ENCODE results near the gene PPP1R3E.

The PPP1R3E gene

DNA sequence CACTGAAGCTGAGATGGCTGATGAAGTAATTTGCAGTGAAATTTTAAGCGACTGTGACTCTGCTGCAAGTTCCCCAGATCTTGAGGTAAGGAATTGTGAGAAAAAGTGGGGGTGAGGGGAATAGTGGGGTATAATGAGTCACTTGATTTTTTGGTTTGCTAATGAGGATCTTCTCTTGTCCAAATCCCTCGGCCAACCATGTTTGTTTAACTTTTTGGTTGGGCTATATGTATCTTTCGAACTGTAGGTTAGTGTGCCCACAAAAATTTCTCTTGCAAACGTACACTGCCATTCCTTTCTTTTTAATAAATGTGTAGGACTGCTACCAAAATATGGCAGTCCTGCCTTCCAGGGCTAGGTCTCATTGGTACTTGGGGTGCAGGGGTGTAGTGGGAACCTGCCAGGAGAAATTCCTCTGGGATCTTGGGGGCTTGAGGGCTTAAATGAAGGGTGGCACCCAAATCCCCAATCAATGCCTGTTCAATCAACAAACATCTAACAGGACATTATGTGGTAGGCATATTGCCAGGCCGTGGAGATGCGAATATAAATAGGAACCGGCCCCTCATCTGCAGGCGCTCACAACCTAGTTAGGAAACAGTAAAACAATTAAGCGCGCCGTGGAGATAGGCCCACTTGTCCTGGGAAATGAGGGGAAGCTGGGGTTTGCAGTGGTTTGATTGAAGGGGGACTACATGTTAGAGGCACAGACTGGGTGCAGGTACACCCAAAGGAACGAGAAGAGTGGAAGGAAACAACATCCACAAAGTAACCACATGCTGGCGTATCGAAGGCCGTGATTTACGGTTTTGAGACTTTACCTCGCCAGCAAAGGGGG is 17.3 kb upstream of the PPP1R3E start:
- TF ChIP-seq, protein P1, sequence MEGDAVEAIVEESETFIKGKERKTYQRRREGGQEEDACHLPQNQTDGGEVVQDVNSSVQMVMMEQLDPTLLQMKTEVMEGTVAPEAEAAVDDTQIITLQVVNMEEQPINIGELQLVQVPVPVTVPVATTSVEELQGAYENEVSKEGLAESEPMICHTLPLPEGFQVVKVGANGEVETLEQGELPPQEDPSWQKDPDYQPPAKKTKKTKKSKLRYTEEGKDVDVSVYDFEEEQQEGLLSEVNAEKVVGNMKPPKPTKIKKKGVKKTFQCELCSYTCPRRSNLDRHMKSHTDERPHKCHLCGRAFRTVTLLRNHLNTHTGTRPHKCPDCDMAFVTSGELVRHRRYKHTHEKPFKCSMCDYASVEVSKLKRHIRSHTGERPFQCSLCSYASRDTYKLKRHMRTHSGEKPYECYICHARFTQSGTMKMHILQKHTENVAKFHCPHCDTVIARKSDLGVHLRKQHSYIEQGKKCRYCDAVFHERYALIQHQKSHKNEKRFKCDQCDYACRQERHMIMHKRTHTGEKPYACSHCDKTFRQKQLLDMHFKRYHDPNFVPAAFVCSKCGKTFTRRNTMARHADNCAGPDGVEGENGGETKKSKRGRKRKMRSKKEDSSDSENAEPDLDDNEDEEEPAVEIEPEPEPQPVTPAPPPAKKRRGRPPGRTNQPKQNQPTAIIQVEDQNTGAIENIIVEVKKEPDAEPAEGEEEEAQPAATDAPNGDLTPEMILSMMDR (IDR thresholded peaks at IDR 0.05; ENCODE audit: low read depth, low read length): no peak
- no peak for DNase-seq (ENCODE audit: extremely low read depth, low read depth)

DNA sequence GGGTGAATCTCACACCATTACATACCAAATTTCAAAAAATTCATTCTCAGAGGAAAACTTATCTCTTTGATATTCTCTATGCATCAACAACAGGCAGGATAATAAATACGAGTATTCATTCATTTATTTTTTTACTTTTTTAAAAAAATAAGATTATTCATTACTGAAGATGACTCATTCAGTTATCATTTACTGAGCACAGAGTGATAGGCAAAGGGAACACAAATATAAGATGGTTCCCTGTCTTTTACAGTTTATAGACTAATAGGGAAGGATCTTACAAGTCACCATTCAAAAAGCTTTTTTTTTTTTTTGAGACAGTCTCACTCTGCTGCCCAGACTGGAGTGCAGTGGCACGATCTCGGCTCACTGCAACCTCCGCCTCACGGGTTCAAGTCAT is 13.6 kb upstream of the PPP1R3E start:
- no peak for DNase-seq (ENCODE audit: extremely low read depth, low read depth)
- TF ChIP-seq, protein P1 (IDR thresholded peaks at IDR 0.05; ENCODE audit: low read depth, low read length): no peak

DNA sequence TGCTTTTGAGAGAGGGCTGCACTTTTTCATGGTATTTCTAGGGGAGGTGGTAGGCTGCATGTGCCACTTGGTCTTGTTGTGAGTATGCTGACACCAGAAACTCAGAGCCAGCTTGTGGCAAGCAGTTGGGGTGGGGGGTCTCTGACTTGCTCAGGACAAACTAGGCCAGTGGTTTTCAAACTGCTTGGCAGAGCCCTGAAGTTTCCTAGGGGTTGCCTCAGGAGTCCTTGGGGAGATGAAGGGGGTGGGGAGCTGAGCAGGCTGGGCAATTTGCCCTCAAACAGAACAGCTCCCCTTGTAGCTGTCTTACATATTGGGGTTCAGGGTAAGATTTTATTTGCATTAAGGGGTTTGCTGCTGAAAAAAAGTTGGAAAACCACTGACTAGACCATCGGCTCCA is 7.9 kb upstream of the PPP1R3E start:
- TF ChIP-seq, protein P1 (IDR thresholded peaks at IDR 0.05; ENCODE audit: low read depth, low read length): no peak
- DNase-seq (ENCODE audit: extremely low read depth, low read depth): no peak

DNA sequence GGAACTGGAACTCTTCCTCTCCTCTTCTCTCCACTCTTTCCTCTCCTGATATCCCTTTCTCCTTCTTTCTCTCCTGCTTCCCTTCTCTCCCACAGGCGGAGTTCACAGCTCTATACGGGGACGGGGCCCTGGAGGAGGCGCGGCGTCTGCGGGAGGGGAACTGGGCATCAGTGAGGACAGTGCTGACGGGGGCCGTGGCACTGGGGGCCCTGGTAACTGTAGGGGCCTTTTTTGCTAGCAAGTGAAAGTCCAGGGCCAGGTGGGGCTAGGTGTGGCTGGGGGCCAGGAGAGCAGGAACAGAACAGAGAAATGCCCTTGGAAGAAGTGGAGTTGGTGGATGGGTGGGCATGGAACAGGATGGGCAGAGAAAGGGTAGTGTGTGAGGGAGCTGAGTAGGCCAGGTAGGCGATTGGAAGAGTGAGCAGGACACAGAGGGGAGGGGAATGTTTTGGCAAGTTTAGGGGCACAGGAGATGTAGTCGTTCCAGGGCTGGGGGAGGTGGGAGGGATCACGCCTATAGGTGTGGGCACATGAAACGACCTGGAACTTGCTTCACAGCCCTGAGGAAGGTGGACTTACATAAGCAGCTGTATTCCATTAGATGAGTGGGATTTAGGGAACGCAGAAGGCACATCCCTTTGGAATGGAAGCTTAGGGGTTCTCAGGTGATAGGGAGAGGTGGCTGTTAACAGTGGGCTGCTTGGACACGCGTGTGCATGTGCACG is 6.2 kb upstream of the PPP1R3E start:
- no peak for DNase-seq (ENCODE audit: extremely low read depth, low read depth)
- TF ChIP-seq, protein P1 (IDR thresholded peaks at IDR 0.05; ENCODE audit: low read depth, low read length): no peak

DNA sequence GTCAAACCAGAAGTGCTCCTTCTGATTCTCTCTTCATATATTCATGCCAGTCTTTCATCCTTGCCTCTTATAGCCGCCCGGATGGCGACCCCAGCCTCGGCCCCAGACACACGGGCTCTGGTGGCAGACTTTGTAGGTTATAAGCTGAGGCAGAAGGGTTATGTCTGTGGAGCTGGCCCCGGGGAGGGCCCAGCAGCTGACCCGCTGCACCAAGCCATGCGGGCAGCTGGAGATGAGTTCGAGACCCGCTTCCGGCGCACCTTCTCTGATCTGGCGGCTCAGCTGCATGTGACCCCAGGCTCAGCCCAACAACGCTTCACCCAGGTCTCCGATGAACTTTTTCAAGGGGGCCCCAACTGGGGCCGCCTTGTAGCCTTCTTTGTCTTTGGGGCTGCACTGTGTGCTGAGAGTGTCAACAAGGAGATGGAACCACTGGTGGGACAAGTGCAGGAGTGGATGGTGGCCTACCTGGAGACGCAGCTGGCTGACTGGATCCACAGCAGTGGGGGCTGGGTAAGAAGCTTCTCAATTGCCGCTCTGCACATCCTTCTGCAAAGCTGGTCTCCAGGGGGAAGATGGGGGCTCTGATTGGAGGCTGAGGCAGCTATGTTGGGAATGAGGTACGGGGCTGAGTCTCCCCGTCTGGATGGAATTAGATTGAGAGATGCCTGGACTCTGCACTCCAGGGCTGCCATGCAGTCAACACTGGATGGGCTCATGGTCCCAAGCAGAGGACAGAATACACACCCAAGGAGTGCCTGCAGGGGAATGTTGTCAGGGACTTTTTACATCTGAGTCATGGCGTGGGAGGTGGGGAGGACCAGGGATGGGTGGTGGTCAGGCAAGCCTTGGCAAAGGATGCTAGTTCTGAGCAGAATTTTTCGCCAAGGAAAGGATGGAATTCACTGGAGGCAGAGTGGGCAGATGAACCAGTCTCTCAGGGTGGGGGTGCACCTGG is 5.3 kb upstream of the PPP1R3E start:
- DNase-seq (ENCODE audit: extremely low read depth, low read depth): no peak
- TF ChIP-seq, protein P1 (IDR thresholded peaks at IDR 0.05; ENCODE audit: low read depth, low read length): no peak

DNA sequence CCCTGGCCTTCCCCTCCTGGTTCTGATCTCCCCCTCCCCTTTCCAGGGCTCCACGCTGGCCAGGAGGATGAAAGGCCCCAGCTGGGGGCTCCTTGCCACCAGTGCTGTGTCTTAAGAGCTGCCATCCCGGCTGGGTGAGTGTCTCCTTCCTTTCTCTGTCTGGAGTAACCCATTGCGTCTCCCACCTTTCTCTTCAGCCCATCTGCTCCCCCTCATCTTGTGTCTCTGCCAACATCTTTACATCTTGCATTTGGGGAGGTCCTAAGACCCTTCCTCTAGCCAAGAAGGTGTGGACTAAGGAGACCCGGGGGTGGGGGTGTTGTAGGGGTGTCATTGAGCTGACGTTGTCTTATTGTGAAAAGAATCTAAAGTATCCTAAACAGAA is 4.5 kb upstream of the PPP1R3E start:
- no peak for DNase-seq (ENCODE audit: extremely low read depth, low read depth)
- TF ChIP-seq, protein P1 (IDR thresholded peaks at IDR 0.05; ENCODE audit: low read depth, low read length): no peak
